Stimulated activated CD4-positive, alpha-beta T cell treated with anti-CD3 and anti-CD28 coated beads, Interleukin-12 subunit alpha, Interleukin-12 subunit beta, amount 100 ng/mL, for 48 hours (primary cell): Measurements from ENCODE around the gene LOXL3.
"Not testable (repeated sequence)": the region's sequence is repeated elsewhere in the genome, so short reads cannot be mapped to it uniquely, and the experiment has no call there.

Experiments used
- DNase-seq, 3 donors: peaks; one replicate each; pipeline ENCODE4 v3.0.0-alpha.2; 2020; ENCODE audit warnings: low read depth in 2 of 3, low spot score in 1 of 3

LOXL3 gene

DNA sequence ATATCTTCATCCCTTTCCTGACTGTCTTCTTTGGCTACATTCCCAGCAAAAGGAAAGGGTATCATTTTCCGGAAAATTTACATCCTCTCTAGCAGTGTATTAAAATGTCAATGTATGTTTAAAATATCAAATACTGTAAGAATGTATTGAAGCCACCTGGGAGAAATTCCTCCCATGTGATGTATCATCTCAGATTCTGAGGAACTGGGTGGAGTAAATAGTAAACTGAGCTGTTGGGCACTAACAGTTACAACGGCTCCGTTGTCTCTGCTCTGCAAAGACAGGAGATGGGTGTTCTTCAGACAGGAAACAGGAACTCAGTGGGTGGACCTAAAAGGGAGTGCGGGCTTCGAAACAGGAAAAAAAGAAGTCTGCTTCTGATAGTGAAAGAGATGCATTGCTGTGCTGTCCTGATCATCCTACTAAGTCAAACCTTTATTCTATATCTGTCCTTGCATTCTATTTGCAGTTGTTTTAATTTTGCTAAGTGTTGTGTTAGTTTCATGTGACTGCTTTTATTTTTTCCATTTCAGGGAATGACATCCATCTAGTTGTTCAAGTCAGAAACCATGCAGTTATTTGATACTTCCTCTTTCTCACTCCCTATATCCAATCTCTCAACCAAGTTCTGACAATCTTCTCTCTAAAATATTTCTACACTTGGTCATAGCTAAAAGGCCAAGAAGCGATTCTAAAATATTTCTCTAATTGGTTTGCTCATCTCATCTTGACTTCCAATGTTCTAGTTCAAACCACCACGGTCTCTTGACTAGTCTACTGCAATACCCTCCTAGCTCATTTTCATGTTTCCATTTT lies 20.2 kb upstream of the LOXL3 start:
- DNase-seq, result peak in 1 of 3 donors; percentile 33

DNA sequence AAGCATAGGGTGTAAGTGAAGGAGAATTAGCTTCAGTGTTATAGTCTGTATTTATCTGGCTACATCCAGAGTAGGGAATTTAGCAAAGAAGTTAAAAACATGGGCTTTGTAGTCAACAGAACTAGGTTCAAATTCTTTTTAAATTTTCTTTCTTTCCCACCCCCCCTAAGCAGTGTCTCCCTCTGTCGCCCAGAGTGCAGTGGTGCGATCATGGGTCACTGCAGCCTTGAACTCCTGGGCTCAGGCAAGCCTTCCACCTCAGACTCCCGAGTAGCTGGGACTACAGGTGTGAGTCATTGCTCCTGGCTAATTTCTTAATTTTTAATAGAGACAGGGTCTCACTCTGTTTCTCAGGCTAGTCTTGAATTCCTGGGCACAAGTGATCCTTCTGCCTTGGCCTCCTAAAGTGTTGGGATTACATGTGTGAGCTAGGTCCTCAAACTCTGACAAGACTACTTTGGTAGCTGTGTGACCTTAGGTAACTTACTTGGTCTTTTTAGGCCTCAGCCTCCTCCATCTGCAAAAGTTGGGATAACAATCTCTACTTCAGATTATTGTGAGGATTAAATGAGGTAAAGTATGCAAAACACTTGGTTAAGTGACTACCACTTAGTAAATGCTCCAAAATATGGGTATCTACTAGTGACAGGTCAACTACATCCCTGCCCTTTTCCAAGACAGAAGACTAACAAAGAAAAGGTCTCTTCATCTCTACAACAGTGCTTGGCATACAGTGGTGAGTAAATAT lies 18.6 kb upstream of the LOXL3 start:
- DNase-seq, result no peak

DNA sequence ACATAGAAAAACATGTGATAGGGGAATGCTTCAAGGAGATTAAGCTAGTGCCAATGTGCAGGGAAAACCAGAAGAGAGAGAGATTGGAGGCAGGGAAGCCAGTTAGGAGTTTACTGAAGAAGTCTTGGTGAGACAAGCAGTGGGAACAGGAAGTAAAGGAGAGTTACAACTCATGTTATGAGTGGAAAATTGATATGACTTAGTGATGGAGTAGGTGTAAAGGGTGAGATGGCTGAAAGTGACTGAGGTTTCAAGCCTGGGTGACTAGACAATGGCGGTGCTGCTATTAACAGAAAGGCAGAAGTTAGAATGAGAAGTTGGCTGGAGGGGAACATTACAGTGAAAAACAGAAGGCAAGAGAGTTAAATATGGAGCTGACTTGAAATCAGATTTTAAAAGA lies 17.3 kb upstream of the LOXL3 start:
- DNase-seq, result no peak

DNA sequence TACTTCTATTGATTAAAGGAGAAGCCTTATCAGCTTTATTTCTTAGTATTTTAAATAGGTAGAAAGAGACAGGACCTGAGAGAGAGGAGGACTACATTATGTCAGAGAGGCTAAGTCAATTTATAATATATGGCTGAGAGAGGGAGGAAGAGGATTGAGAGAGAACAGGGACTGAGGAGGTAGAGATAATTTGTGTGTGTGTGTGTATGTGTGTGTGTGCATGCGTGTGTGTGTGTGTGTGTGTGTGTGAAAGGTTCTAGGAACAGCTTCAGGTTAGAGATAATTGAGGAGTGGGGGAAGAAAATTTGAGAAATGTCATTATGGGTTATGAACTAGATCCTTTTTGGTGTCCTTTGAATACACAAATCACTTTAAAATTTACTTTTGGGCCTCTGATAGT lies 15.9 kb upstream of the LOXL3 start:
- DNase-seq, result no peak

DNA sequence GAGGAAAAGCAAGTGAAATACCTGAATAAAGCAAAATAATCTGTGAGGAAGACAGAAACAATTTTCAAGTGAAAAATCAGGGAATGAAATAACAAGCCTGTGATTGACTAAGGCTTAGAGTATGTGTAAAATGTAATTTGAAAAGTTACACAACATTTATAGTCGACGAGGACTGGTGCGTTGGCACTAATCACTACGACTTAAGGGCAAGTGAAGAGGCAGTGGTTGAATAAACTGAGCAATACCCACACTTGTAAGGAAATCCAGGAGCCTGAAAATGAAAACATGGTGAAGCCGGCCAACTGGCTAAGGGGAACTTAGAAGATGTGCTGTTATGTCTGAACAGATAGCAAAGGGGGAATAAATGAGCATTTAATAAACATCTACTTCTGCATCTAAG lies 14.1 kb upstream of the LOXL3 start:
- DNase-seq, result no peak

DNA sequence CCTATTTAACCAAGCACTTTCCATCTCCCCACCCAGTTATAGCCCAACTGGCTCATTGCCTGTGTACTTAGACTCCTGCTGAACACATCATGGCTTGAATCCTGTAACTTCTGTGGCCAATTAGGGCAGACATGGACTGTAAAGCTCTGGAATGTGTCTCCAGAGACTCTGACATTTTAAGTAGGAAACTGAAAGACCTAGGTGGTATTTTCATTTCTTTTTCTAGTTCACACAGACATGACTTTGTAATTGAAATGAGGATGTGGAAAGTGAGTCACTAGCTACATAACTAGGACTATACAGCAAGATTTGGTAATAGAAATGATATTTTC lies 13.0 kb upstream of the LOXL3 start:
- DNase-seq, result no peak

DNA sequence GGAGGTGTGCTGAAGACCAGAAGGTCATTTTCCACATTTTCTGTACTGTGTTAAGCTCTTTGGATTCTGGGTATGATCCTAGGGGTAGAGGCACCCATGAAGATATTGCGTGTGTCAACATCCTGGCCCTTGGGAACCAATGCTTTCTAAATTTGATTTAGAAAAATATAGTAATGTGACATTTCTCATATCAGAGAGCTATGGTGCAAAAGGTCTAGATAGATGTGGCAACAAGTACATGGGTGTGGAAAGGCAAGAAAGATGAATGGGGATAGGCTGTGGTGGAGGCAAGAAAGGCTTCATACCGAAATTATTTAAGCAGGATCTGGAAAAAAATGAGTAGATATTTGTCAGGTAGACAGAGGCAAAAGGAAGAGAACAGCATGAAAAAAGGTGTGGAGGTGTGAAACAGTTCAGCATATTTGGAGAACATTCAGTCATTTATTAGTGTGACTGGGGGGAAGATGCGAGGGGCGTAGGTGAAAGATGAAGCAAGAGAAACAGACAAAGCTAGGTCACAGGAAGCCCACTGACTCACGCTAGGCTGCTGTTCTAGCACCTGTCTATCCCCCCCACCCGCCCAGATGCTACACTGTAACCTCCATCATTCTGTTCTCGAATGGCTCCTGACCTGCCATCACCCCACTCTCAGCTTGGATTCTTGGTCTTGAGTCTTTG lies 12.5 kb upstream of the LOXL3 start:
- DNase-seq, result no peak

DNA sequence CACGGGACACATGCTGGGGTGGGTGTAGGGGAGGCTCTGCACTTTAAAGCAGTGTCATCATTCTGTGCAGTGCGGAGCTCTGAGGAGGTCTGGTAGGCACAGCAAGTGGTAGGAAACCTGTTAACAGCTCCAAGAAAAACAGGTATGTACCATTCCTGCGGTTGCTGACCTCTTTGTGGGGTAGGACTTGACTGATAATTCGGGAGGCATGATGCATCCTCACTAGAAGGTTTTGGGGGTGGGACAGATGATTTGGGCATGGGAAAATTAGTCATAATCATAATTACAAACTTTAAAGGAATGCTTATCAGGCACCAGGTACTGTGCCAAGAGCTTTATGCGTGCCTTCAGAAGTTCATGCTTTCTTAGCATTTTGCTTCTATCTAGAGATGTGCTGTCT lies 10.5 kb upstream of the LOXL3 start:
- DNase-seq, result no peak

DNA sequence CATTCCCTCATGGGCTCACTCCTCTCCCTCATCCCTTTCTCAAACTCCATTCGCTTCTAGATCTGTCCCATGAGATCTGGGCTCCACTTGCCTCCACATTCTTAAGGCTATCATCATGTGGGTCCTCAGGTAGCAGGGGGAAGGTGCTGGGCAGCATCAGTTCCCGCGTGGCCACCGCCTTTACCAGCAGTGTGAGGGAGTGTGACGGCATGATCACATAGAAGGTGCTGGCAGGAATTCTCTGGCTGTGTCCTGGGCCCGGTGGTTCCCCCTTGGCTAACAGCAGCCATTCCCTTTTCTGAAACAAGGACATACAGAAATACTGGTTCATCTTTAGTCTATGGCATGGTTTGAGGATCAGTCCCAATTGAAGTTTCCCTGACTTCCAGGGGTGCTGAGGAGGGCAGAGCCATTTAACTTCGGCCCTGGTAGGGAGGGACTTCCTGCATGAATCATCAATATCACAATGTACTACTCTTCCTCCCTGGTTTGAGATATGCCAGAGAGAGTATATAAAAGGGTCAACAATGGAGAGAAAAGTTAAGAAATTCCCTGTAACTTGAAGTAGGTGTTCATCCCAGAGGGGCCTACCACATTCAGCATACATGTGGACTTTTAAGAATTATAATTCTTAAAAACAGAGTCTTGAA lies 8.5 kb upstream of the LOXL3 start:
- no peak for DNase-seq

DNA sequence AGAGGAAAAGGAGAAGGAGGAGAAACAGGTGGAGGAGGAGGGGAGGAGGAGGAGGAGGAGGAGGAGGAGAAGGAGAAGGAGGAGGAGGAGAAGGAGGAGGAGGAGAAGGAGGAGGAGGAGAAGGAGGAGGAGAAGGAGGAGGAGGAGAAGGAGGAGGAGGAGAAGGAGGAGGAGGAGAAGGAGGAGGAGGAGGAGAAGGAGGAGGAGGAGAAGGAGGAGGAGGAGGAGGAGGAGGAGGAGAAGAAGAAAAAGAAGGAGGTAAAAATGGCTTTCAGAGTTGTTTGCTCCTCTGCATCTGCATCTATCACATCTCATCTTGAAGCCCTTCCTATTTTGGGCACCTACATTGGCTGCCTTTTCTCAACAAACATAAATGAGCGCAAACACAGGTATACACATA lies 7.3 kb upstream of the LOXL3 start:
- DNase-seq, result not testable (repeated sequence)

DNA sequence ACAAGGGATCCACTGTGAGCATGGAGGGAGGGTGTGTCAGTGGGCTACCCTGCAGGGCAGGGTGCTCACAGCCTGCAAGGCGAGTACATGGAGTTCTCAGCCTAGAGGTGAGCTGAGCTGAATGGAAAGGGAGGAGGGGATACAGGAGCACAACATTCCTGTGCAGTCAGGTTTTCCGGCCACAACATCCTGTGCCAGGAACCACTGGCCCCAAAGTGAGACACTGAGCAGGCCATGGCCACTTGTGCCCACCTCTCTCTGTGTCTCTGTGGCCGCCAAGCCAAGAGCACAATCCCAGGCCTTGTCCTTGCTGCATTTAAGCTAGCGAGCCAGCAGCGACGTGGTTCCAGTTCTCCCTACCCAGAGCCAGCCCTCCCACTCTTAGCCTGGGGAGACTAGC lies 6.8 kb upstream of the LOXL3 start:
- DNase-seq, result no peak

DNA sequence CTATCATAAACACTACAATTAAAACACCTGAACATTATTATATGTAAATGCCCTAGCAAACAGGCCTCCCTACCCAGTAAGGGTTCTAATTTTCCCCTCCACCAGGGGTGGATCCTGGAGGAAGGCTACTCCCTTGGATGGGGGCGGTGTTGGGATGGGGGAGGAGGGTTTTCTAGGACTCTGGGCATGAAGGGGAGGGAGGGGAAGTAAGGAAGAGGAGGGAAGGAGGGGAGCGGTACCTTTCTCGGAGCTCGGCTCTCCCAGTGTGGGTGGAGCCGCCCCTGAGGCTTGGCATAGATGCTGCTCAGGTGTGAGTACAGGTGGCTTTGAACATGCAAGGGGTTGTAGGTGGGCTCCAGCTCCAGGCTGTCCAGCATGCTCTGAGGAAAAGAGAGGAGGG lies 6.2 kb upstream of the LOXL3 start:
- DNase-seq, result no peak

DNA sequence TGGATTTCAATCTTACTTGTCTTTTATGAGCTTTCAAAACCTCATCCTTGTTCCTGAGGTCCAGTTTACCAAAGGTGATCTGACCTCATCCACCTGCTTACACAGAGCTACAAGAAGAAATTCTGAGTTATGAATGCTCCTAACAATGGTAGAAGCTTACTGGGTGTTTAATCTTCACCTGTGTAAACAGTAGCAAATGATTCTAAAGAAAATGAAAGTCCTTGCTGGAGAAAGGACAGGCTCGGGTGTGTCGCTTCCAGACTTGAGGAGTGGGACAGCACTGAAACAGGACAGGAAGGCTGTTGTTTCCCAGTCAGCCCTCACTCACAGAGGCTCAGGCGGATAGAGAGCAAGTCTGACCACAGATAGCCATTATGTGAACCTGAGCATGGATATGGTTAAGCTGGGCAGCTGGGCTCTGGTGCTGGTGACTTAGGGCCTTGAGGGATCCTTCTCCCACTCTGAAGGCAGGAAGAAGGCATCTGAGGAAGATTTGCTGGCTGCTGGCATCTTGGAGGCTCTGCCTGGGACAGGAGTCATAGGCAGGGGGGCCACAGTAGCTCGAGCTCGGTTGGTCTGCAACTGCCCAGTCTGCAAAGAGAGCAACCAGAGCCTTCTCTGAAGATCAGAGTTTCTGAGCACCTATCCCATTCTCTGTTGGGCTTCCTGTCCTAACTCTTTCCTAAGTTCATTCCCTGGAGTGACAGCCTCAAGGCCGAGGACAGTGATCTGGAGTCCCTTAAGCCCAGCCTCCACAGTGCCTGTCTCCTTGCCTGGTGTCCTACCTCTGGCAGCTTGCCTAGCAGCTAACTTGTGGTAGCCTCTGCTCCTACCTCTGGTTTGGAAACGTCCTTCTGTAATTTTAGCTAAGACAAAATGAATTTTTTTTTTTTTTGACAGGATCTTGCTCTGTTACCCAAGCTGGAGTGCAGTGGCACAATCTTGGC lies 4.8 kb upstream of the LOXL3 start:
- DNase-seq, result no peak

DNA sequence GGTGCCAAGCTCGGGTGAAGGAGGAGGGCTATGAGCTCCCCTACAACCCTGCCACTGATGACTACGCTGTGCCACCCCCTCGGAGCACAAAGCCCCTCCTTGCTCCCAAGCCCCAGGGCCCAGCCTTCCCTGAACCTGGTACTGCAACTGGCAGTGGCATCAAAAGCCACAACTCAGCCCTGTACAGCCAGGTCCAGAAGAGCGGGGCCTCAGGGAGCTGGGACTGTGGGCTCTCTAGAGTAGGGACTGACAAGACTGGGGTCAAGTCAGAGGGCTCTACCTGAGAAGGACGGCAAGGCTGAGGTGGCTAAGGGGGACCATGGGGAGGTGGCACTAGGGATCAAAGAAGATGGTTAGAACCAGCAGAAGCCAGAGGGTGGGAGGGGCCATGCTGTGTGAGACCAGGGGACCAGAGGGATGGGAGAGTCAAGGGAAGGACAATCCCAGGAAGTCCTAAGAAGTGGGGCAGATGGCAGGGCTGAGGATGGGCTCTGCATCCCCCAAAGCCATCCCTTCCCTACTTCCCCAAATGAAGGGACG lies 3.2 kb upstream of the LOXL3 start:
- no peak for DNase-seq

DNA sequence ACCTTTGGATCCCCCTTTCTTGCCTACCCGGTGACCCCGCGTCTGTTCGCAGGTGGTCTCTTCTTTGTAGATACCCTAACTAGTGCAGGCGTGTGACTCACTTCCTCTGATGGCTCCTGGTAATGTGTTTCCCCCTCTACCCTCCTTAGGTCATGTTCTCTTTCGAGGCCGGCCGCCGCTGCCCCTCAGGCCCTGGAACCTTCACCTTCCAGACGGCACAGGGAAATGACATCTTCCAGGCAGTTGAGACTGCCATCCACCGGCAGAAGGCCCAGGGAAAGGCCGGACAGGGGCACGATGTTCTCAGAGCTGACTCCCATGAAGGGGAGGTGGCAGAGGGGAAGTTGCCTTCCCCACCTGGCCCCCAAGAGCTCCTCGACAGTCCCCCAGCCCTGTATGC lies 2.4 kb upstream of the LOXL3 start:
- DNase-seq, result no peak

DNA sequence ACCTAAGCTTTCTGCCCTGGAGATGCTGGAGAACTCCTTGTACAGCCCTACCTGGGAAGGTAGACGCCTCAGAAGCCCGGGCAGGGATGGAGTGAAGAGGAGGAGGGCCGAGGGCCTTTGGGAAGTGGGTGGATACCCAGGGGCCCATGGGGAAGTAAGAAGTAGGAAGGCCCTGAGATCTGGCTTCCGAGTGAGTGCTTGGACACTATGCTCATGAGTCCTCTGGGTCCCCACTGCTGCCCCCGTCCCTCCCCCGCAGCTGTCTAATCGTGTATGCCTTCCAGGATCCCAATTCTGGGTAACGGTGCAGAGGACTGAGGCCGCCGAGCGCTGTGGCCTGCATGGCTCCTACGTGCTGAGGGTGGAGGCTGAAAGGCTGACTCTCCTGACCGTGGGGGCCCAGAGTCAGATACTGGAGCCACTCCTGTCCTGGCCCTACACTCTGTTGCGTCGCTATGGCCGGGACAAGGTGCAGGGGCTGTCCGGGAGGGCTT lies 1.9 kb upstream of the LOXL3 start:
- no peak for DNase-seq

DNA sequence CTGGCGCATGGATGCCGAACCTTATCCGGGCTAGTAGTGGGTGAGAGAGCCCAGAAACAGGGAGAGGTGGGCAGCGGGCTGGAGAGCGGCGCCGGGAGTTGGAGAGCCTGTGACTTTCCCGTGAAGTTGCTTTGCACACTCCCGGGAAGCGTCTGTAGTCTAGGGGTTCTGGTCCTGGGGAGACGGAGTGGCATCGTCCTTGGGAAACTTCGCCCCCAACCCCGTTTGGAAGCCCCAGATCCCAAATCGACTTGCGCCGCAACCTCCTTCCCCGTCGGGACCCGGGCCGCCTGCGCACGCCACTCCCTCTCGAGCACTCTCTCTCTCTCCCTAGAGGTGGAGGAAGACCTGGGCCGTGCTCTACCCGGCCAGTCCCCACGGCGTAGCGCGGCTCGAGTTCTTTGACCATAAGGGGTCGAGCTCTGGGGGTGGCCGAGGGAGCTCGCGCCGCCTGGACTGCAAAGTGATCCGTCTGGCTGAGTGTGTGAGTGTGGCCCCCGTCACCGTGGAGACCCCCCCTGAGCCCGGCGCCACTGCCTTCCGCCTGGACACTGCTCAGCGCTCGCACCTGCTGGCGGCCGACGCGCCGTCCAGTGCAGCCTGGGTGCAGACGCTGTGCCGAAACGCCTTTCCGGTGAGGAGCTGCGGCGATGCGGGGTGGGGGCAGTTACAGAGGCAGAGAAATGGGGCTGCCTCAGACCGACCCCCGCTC lies 1.2 kb upstream of the LOXL3 start:
- DNase-seq, result no peak

DNA sequence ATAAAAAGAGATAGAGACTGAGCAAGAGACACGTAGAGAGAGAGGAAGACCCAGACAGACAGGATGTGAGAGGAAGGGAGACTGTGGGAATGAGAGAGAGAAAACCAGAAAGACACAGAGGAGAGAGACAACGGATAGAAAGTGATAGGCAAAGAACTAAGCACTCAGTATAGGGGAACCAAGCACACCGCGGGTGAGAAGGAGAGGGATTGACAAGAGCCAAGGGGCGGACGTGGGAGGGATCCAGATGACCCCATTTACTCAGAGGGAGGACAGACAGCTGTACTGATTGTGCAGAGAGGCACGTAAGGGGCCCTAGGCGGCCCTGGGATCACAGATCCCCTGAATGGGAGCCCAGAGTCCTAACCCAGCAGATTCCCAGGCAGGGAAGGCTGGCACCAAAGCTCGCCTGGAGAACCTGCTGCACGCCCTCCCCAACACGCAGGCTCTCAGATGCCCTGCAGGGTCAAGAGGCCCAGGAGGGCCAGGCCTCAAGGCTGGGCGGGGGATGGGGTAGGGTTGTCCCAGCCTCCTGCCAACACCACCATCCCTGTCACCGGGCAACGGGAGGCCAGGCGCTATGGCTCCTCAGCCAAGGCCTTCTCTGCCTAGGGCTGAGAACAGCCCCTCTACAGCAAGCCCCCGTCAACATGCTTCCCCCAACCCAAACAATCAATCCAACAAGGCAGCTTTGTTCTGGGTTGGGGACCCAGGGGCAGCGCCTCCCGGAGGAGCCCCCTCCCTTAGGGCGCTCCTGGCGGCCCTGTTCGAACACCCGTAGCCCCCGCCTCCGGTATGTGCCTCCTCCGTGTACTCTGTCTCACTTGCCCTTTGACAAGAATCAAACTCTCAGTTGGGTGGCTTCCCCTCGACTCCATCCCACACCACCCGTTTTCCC lies 579 bp downstream of the LOXL3 start:
- no peak for DNase-seq
